Fibroblast of lung (primary cell): Measurements from ENCODE around the gene TBC1D5. TPM values are rescaled to one million over a fixed set of nuclear protein-coding genes. Genes with fewer than 3 reads are reported as not detected.

Experiments
- DNase-seq, 2 donors: peaks; one replicate each; pipeline versions ENCODE4 v3.0.0 to v3.0.0-alpha.2; 2010; ENCODE audit warnings: low read depth in 2 of 2
- H2AFZ ChIP-seq: 2 replicates; pipeline ENCODE4 v1.5.1; 2012; ENCODE audit warnings: low read length, control low read depth, inconsistent platforms
- H3K27ac ChIP-seq: 2 replicates; pipeline ENCODE4 v1.5.1; 2011; ENCODE audit warnings: low read length, control low read depth; ENCODE audit not compliant: insufficient read depth
- H3K27me3 ChIP-seq: 2 replicates; pipeline ENCODE4 v1.5.1; 2011; ENCODE audit warnings: mild to moderate bottlenecking, low read length; ENCODE audit not compliant: control insufficient read depth, insufficient read depth
- H3K36me3 ChIP-seq: 2 replicates; pipeline ENCODE4 v1.5.1; 2011; ENCODE audit warnings: low read length; ENCODE audit not compliant: control insufficient read depth, insufficient read depth
- H3K4me1 ChIP-seq: 2 replicates; pipeline ENCODE4 v1.5.1; 2011; ENCODE audit warnings: low read length; ENCODE audit not compliant: control insufficient read depth, insufficient read depth; ENCODE audit errors: extremely low read depth
- H3K4me2 ChIP-seq: 2 replicates; pipeline ENCODE4 v1.5.1; 2011; ENCODE audit warnings: low read length, control low read depth; ENCODE audit not compliant: insufficient read depth; ENCODE audit errors: extremely low read depth
- H3K4me3 ChIP-seq, 4 experiments: fragments of 200-600 bp in 1 of 4; sonication (generic) in 1 of 4; replicated peaks in 1 of 4; 2 replicates each; pipeline ENCODE4 v1.5.1; 2011 to 2016; ENCODE audit warnings: low read length in 4 of 4, low read depth in 3 of 4, mild to moderate bottlenecking in 3 of 4, control low read depth in 2 of 4, inconsistent platforms in 1 of 4, mixed read lengths in 1 of 4; ENCODE audit not compliant: insufficient read depth in 1 of 4; ENCODE audit errors: control extremely low read depth in 1 of 4
- H3K79me2 ChIP-seq: 2 replicates; pipeline ENCODE4 v1.5.1; 2012; ENCODE audit warnings: mild to moderate bottlenecking, low read length, inconsistent platforms; ENCODE audit not compliant: control insufficient read depth, insufficient read depth
- H3K9ac ChIP-seq: 2 replicates; pipeline ENCODE4 v1.5.1; 2011; ENCODE audit warnings: mild to moderate bottlenecking, low read length, control low read depth; ENCODE audit not compliant: insufficient read depth
- H3K9me3 ChIP-seq: 2 replicates; pipeline ENCODE4 v1.5.1; 2012; ENCODE audit warnings: low read depth, low read length; ENCODE audit not compliant: control insufficient read depth, insufficient read depth
- H4K20me1 ChIP-seq: 2 replicates; pipeline ENCODE4 v1.5.1; 2011; ENCODE audit warnings: low read length; ENCODE audit not compliant: control insufficient read depth, insufficient read depth; ENCODE audit errors: extremely low read depth
- EZH2 ChIP-seq: IDR thresholded peaks from 2 replicates; pipeline ENCODE4 v1.5.1; 2012; ENCODE audit warnings: low read length, control low read depth, mild to moderate bottlenecking; ENCODE audit errors: missing control alignments
- polyA plus RNA-seq, 2 donors: library from polyadenylated mRNA; depleted of rRNA in 1 of 2; stranded (reverse) in 1 of 2; unstranded in 1 of 2; fragments of >200 nt; gene quantifications; 2 replicates each; pipeline ENCODE4 v1.2.1, GENCODE V29; 2011 to 2012; ENCODE audit warnings: missing spikeins in 1 of 2
- total RNA-seq: library from RNA; depleted of rRNA; stranded (reverse); fragments of >200 nt; gene quantifications from 2 replicates; pipeline ENCODE4 v1.2.1, GENCODE V29; 2014
- TF ChIP-seq, protein P1 (sequence below), 2 donors: IDR thresholded peaks in 1 of 2; conservative IDR thresholded peaks in 1 of 2; 1 replicate in 1 of 2; 2 replicates in 1 of 2; pipeline ENCODE4 v1.5.1; 2011 to 2012; ENCODE audit warnings: low read length in 2 of 2, control low read depth in 1 of 2, inconsistent platforms in 1 of 2, low read depth in 1 of 2, mild to moderate bottlenecking in 1 of 2

The TBC1D5 gene
- total and polyA plus RNA-seq, 2 donors (not counting 1 experiment from before 2014, with no cell fraction given) = 43.6 to 129 TPM

DNA sequence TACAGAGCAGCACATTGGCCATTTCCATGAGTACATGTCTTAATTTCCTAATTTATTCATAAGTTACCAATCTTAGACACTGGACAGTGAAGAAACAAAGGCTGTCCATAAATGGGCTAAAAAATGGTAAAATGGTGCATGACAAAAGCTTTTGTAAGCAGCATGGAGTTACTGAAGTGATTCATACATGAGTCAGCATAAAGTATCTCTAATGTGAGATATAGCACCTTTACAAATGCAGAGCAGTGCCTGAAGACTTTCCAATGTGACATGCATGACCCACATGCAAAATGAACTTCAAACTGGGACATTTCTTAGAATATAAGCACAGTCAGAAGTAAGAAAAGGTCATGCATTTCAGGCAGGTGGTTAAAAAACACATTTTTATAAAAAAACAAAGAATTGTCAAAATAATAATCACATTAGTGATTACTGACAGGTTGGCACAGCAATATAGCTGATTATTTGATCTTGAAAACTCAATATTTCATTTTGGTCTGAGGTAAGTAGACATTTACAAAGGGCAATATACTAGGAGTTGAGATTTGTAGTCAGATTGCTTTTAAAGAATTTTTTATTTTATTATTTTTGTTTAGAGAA lies 558.4 kb downstream of the TBC1D5 start:
- Histone ChIP-seq H3K79me2 (no peaks in the 10 kb centered on the region), H3K4me2 (no peak overlapping the region), H3K9ac (no peak overlapping the region), H3K4me1 (peaks cover 8% of the 10 kb centered on the region), H3K36me3 (no peaks in the 10 kb centered on the region), H3K9me3 (no peaks in the 10 kb centered on the region), H3K27me3 (no peaks in the 10 kb centered on the region), H2AFZ (no peak overlapping the region), H4K20me1 (no peaks in the 10 kb centered on the region), H3K27ac (no peak overlapping the region), H3K4me3 (no peak overlapping the region)
- TF ChIP-seq, protein P1, sequence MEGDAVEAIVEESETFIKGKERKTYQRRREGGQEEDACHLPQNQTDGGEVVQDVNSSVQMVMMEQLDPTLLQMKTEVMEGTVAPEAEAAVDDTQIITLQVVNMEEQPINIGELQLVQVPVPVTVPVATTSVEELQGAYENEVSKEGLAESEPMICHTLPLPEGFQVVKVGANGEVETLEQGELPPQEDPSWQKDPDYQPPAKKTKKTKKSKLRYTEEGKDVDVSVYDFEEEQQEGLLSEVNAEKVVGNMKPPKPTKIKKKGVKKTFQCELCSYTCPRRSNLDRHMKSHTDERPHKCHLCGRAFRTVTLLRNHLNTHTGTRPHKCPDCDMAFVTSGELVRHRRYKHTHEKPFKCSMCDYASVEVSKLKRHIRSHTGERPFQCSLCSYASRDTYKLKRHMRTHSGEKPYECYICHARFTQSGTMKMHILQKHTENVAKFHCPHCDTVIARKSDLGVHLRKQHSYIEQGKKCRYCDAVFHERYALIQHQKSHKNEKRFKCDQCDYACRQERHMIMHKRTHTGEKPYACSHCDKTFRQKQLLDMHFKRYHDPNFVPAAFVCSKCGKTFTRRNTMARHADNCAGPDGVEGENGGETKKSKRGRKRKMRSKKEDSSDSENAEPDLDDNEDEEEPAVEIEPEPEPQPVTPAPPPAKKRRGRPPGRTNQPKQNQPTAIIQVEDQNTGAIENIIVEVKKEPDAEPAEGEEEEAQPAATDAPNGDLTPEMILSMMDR (conservative IDR thresholded peaks at IDR 0.05 in 1 of 2, IDR thresholded peaks at IDR 0.05 in 1 of 2; ENCODE audit: low read depth in 1 of 2, low read length in 2 of 2) = no peak
- TF ChIP-seq EZH2 = no peak
- peak; percentile 38 to 81 for DNase-seq

DNA sequence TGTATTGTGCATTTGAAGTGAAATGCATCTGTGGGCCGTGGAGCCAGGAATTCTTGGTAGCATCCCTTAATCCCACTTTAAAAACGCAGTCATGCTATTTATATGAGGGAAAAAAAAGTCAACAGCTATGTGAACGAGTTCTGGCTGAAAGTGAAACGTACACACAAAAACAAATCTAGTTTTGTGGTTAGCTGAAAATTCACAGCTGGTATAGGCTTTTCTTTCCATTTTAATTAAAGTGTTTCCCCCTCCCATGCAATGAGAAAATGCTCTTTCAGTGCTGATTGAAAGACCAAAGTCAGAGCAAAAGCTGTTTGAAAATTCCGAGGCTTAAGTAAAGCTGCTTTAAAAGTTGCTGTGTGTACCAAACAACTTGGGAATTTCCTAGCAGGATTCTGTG lies 560.3 kb downstream of the TBC1D5 start:
- Histone ChIP-seq H3K27ac (no peak overlapping the region), H3K4me1 (peaks cover 8% of the 10 kb centered on the region), H4K20me1 (no peaks in the 10 kb centered on the region), H3K4me2 (no peak overlapping the region), H3K27me3 (no peaks in the 10 kb centered on the region), H3K4me3 (no peak overlapping the region), H3K36me3 (no peaks in the 10 kb centered on the region), H3K9me3 (no peaks in the 10 kb centered on the region), H3K9ac (no peak overlapping the region), H2AFZ (no peak overlapping the region), H3K79me2 (no peaks in the 10 kb centered on the region)
- DNase-seq = peak; percentile 8 to 13
- no peak for TF ChIP-seq EZH2
- TF ChIP-seq, protein P1 (conservative IDR thresholded peaks at IDR 0.05 in 1 of 2, IDR thresholded peaks at IDR 0.05 in 1 of 2; ENCODE audit: low read depth in 1 of 2, low read length in 2 of 2) = no peak

DNA sequence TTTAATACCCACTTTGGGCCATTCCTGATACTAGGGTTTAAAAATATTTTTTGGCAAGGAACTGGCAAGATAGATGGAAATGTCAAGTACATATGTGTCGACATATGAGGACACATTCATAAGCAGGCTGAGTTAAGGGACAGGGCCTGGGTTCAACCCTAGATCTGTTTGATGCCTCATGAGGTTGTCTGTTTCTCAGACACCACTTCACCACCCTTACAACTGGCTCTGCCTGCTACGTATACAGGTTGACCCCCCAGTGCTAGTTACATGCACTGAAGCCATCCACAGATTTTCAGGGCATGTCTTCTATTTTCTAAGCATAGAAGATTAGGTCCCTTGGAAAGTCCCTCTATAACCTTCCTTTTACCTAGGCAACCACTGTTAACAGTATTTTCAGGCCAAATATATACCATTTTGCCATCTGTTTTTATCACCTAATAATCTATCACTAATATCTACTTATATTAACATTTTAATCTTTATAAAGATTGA lies 561.0 kb downstream of the TBC1D5 start:
- no peak for DNase-seq
- Histone ChIP-seq H3K36me3 (no peaks in the 10 kb centered on the region), H3K9ac (no peak overlapping the region), H3K4me2 (no peak overlapping the region), H3K4me1 (peaks cover 8% of the 10 kb centered on the region), H3K27ac (no peak overlapping the region), H2AFZ (no peak overlapping the region), H4K20me1 (no peaks in the 10 kb centered on the region), H3K79me2 (no peaks in the 10 kb centered on the region), H3K9me3 (no peaks in the 10 kb centered on the region), H3K27me3 (no peaks in the 10 kb centered on the region), H3K4me3 (no peak overlapping the region)
- no peak for TF ChIP-seq EZH2
- TF ChIP-seq, protein P1 (conservative IDR thresholded peaks at IDR 0.05 in 1 of 2, IDR thresholded peaks at IDR 0.05 in 1 of 2; ENCODE audit: low read depth in 1 of 2, low read length in 2 of 2) = no peak
